IMR-90 (cell line): Measurements from ENCODE around the gene KRTAP19-8. TPM values are rescaled to one million over a fixed set of nuclear protein-coding genes. Genes with fewer than 3 reads are reported as not detected.

Experiments
- ATAC-seq: fragments of 200-7000 bp; cut with Tn5 transposase; 2 replicates; pipeline ENCODE4 v1.9.1; 2020; ENCODE audit warnings: low read depth, mild to moderate bottlenecking, moderate library complexity
- BruUV-seq: library from RNA; stranded (reverse); fragments of 400-500 nt; replicated peaks from 2 replicates; lab custom pipeline; 2021; lab: Mats Ljungman, UMichigan
- CTCF ChIA-PET: fragments of 300-600 bp; formaldehyde crosslinking; extraction: SDS; loops from one replicate; lab custom pipeline; 2021; ENCODE audit warnings: antibody characterized with exemption; lab: Yijun Ruan, JAX
- POLR2A ChIA-PET: fragments of 300-600 bp; sonication (Branson Sonifier 250); formaldehyde crosslinking; loops from one replicate; lab custom pipeline; 2022; ENCODE audit warnings: antibody characterized with exemption; ENCODE audit not compliant: unreplicated experiment; lab: Charles Lee
- DNase-seq: peaks from one replicate; pipeline ENCODE4 v3.0.0; 2013
- H2AFZ ChIP-seq: replicated peaks from 2 replicates; pipeline ENCODE3; 2013; ENCODE audit warnings: low read length, mild to moderate bottlenecking; ENCODE audit not compliant: poor library complexity
- H2AK5ac ChIP-seq: 2 replicates; pipeline ENCODE4 v1.6.1; 2013; ENCODE audit warnings: low read depth, low read length, inconsistent platforms
- H2AK9ac ChIP-seq: replicated peaks from 2 replicates; pipeline ENCODE3; 2013; ENCODE audit warnings: mild to moderate bottlenecking, low read depth, low read length, moderate library complexity; ENCODE audit not compliant: poor library complexity
- H2BK120ac ChIP-seq: 2 replicates; pipeline ENCODE4 v1.6.1; 2013; ENCODE audit warnings: low read depth, low read length, inconsistent platforms
- H2BK15ac ChIP-seq: 3 replicates; pipeline ENCODE4 v1.6.1; 2013; ENCODE audit warnings: low read depth, low read length, inconsistent platforms
- H2BK20ac ChIP-seq: 2 replicates; pipeline ENCODE4 v1.6.1; 2013; ENCODE audit warnings: low read depth, mild to moderate bottlenecking, inconsistent platforms, low read length, moderate library complexity
- H2BK5ac ChIP-seq: 2 replicates; pipeline ENCODE4 v1.6.1; 2013; ENCODE audit warnings: mild to moderate bottlenecking, low read depth, low read length, inconsistent platforms; ENCODE audit not compliant: poor library complexity, severe bottlenecking
- H3K14ac ChIP-seq: replicated peaks from 2 replicates; pipeline ENCODE4 v1.6.1; 2013; ENCODE audit warnings: low read depth, low read length, inconsistent platforms
- H3K18ac ChIP-seq: 2 replicates; pipeline ENCODE4 v1.6.1; 2013; ENCODE audit warnings: low read depth, low read length, control low read depth
- H3K23ac ChIP-seq: 2 replicates; pipeline ENCODE4 v1.6.1; 2013; ENCODE audit warnings: low read depth, low read length, inconsistent platforms
- H3K27ac ChIP-seq: 2 replicates; pipeline ENCODE4 v1.5.1; 2013; ENCODE audit warnings: mild to moderate bottlenecking, control low read depth, low read length; ENCODE audit not compliant: insufficient read depth
- H3K27me3 ChIP-seq: 2 replicates; pipeline ENCODE4 v1.6.1; 2013; ENCODE audit warnings: low read length; ENCODE audit not compliant: control insufficient read depth, insufficient read depth
- H3K36me3 ChIP-seq: 2 replicates; pipeline ENCODE4 v1.6.1; 2013; ENCODE audit warnings: low read length, mixed read lengths; ENCODE audit not compliant: control insufficient read depth, insufficient read depth
- H3K4ac ChIP-seq: 2 replicates; pipeline ENCODE4 v1.6.1; 2013; ENCODE audit warnings: low read depth, low read length, inconsistent platforms
- H3K4me1 ChIP-seq: 2 replicates; pipeline ENCODE4 v1.6.1; 2013; ENCODE audit warnings: low read length, mixed read lengths; ENCODE audit not compliant: control insufficient read depth, insufficient read depth
- H3K4me2 ChIP-seq: 2 replicates; pipeline ENCODE4 v1.6.1; 2013; ENCODE audit warnings: low read depth, mild to moderate bottlenecking, control low read depth, low read length, moderate library complexity
- H3K4me3 ChIP-seq: 2 replicates; pipeline ENCODE4 v1.5.1; 2013; ENCODE audit warnings: low read depth, mild to moderate bottlenecking, control low read depth, low read length, moderate library complexity; ENCODE audit not compliant: insufficient read depth
- H3K56ac ChIP-seq: 2 replicates; pipeline ENCODE4 v1.6.1; 2013; ENCODE audit warnings: low read length, inconsistent platforms; ENCODE audit not compliant: insufficient read depth; ENCODE audit errors: extremely low read depth
- H3K79me1 ChIP-seq, 2 experiments: 2 replicates each; pipeline ENCODE4 v1.6.1; 2013; ENCODE audit warnings: low read length in 2 of 2, inconsistent platforms in 1 of 2, low read depth in 1 of 2
- H3K9ac ChIP-seq: 2 replicates; pipeline ENCODE4 v1.6.1; 2013; ENCODE audit warnings: low read depth, low read length, control low read depth
- H3K9me1 ChIP-seq: 2 replicates; pipeline ENCODE4 v1.6.1; 2013; ENCODE audit warnings: low read length, inconsistent platforms; ENCODE audit not compliant: insufficient read depth
- H3K9me3 ChIP-seq: 2 replicates; pipeline ENCODE4 v1.6.1; 2013; ENCODE audit warnings: low read length; ENCODE audit not compliant: control insufficient read depth, insufficient read depth
- H4K20me1 ChIP-seq: 2 replicates; pipeline ENCODE4 v1.6.1; 2013; ENCODE audit warnings: low read length, inconsistent platforms; ENCODE audit not compliant: insufficient read depth
- H4K5ac ChIP-seq: 2 replicates; pipeline ENCODE4 v1.6.1; 2013; ENCODE audit warnings: mild to moderate bottlenecking, low read depth, low read length, control low read depth
- H4K8ac ChIP-seq, 2 experiments: 2 replicates each; pipeline ENCODE4 v1.6.1; 2013; ENCODE audit warnings: low read depth in 2 of 2, low read length in 2 of 2, control low read depth in 1 of 2, inconsistent platforms in 1 of 2
- H4K91ac ChIP-seq: 2 replicates; pipeline ENCODE4 v1.6.1; 2013; ENCODE audit warnings: low read depth, low read length, inconsistent platforms; ENCODE audit not compliant: insufficient read depth
- BHLHE40 ChIP-seq: fragments of 150-350 bp; IDR thresholded peaks from 2 replicates; pipeline ENCODE4 v1.6.1; 2016; ENCODE audit warnings: mild to moderate bottlenecking, low read depth, low read length
- CEBPB ChIP-seq: IDR thresholded peaks from 2 replicates; pipeline ENCODE4 v1.6.1; 2012; ENCODE audit warnings: low read depth, low read length, improper control_type of control experiment
- CHD1 ChIP-seq: IDR thresholded peaks from 2 replicates; pipeline ENCODE4 v1.6.1; 2012; ENCODE audit warnings: low read depth, low read length, improper control_type of control experiment
- CTCF ChIP-seq: conservative IDR thresholded peaks from 2 replicates; pipeline ENCODE4 v1.5.1; 2012; ENCODE audit warnings: mild to moderate bottlenecking, low read depth, low read length, improper control_type of control experiment
- ELK1 ChIP-seq: fragments of 150-350 bp; IDR thresholded peaks from 2 replicates; pipeline ENCODE4 v1.6.1; 2016; ENCODE audit warnings: low read depth, mild to moderate bottlenecking, low read length, moderate library complexity, borderline replicate concordance
- FOS ChIP-seq: fragments of 150-350 bp; IDR thresholded peaks from 2 replicates; pipeline ENCODE4 v1.6.1; 2016; ENCODE audit warnings: low read depth, low read length
- MAFK ChIP-seq: IDR thresholded peaks from 2 replicates; pipeline ENCODE4 v1.6.1; 2012; ENCODE audit warnings: low read depth, low read length, improper control_type of control experiment
- MAZ ChIP-seq: IDR thresholded peaks from 2 replicates; pipeline ENCODE4 v1.6.1; 2012; ENCODE audit warnings: low read depth, mild to moderate bottlenecking, low read length, improper control_type of control experiment, moderate library complexity, borderline replicate concordance
- MXI1 ChIP-seq: IDR thresholded peaks from 2 replicates; pipeline ENCODE4 v1.6.1; 2012; ENCODE audit warnings: low read depth, mild to moderate bottlenecking, low read length, moderate library complexity, borderline replicate concordance
- NFE2L2 ChIP-seq: fragments of 150-350 bp; IDR thresholded peaks from 2 replicates; pipeline ENCODE4 v1.6.1; 2016; ENCODE audit warnings: low read depth, mild to moderate bottlenecking, low read length
- POLR2A ChIP-seq: IDR thresholded peaks from 2 replicates; pipeline ENCODE4 v1.6.1; 2012; ENCODE audit warnings: mild to moderate bottlenecking, low read depth, low read length
- RAD21 ChIP-seq: IDR thresholded peaks from 2 replicates; pipeline ENCODE4 v1.6.1; 2012; ENCODE audit warnings: low read length, improper control_type of control experiment
- RFX5 ChIP-seq: IDR thresholded peaks from 2 replicates; pipeline ENCODE4 v1.8.0; 2012; ENCODE audit warnings: low read depth, mild to moderate bottlenecking, low read length, moderate library complexity
- SMC3 ChIP-seq: fragments of 150-350 bp; IDR thresholded peaks from 2 replicates; pipeline ENCODE4 v1.6.1; 2016; ENCODE audit warnings: low read depth, mild to moderate bottlenecking, antibody characterized with exemption, low read length, moderate library complexity
- USF2 ChIP-seq: fragments of 150-350 bp; IDR thresholded peaks from 2 replicates; pipeline ENCODE4 v1.6.1; 2017; ENCODE audit warnings: mild to moderate bottlenecking, antibody characterized with exemption, low read length, low read depth
- WGBS, 2 experiments: methylation state at CpG; one replicate each; pipeline versions ENCODE4 v1.1.5 to v1.1.7; 2013; ENCODE audit warnings: missing lambda C conversion rate in 2 of 2; ENCODE audit not compliant: insufficient read length in 1 of 2; ENCODE audit errors: extremely low coverage in 2 of 2; 5-methylcytosine and 5-hydroxymethylcytosine counted together
- dilution Hi-C: fragments of 300-500 bp; cut with HindIII; formaldehyde crosslinking; loops from one replicate; pipeline ENCODE4 v1.14.3; 2018; ENCODE audit warnings: low sequenced_read_pairs; ENCODE audit not compliant: unreplicated experiment
- in situ Hi-C: fragments of 300-500 bp; cut with MboI; formaldehyde crosslinking; loops from 3 replicates; pipeline ENCODE4 v1.14.3; 2019; ENCODE audit warnings: low sequenced_read_pairs, inconsistent platforms, mixed read lengths
- intact Hi-C: fragments of 100-400 bp; cut with micrococcal nuclease; formaldehyde crosslinking; loops from 2 replicates; pipeline ENCODE4 v1.10.0; 2022
- polyA plus RNA-seq, 3 experiments: library from polyadenylated mRNA; depleted of rRNA; stranded (reverse); fragments of >200 nt; gene quantifications; 2 replicates each; pipeline ENCODE4 v1.2.3, GENCODE V29; 2012; ENCODE audit warnings: low replicate concordance in 1 of 3
- total RNA-seq: library from RNA; depleted of rRNA; stranded (reverse); fragments of >200 nt; gene quantifications from 2 replicates; pipeline ENCODE4 v1.2.3, GENCODE V29; 2012

Gene KRTAP19-8
- total and polyA plus RNA-seq, 2 of the 4 experiments (the other 2 are of a cell fraction) = not detected

GRCh38 chr21:31030367-31031106 lies 7.7 kb downstream of the KRTAP19-8 start:
- in situ Hi-C loops (no loop called here), intact Hi-C loops (no loop called here), dilution Hi-C loops (no loop called here)
- H3K18ac ChIP-seq = no peak overlapping the region
- H3K27me3 ChIP-seq = no peaks in the 10 kb centered on the region
- H3K14ac ChIP-seq = no peak overlapping the region
- ChIA-PET CTCF (interaction anchor here (0.6 kb wide), 1 partner anchor 1126 kb away, joined by 3 read pairs; no protein-coding TSS in a partner anchor), POLR2A (interaction anchor here (0.6 kb wide), 1 partner anchor 928 kb away, joined by 4 read pairs; no protein-coding TSS in a partner anchor)
- WGBS, 2 experiments = 63% methylated on average over 2 of the region's 3 CpGs; no CpG with 5 or more reads in 1 of the 2 experiments
- H3K23ac ChIP-seq = no peak overlapping the region
- H3K4me2 ChIP-seq = no peak overlapping the region
- no peak overlapping the region for H2AK5ac ChIP-seq
- no peak overlapping the region for H3K56ac ChIP-seq
- H2AK9ac ChIP-seq = no peak overlapping the region
- DNase-seq (no peak), ATAC-seq (no peak)
- no peak overlapping the region for H3K9ac ChIP-seq
- no peaks in the 10 kb centered on the region for H3K36me3 ChIP-seq
- no peak overlapping the region for H2BK15ac ChIP-seq
- no peaks in the 10 kb centered on the region for H3K79me1 ChIP-seq
- no peak overlapping the region for H2AFZ ChIP-seq
- BruUV-seq = no TSS peak
- no peaks in the 10 kb centered on the region for H3K9me1 ChIP-seq
- H2BK5ac ChIP-seq = no peak overlapping the region
- no peak overlapping the region for H4K5ac ChIP-seq
- H3K4me3 ChIP-seq = no peak overlapping the region
- no peaks in the 10 kb centered on the region for H3K4me1 ChIP-seq
- no peak overlapping the region for H2BK20ac ChIP-seq
- no peak overlapping the region for H4K8ac ChIP-seq
- H3K4ac ChIP-seq = no peak overlapping the region
- no peak overlapping the region for H2BK120ac ChIP-seq
- 0 out of 2 replicates have a peak, but pooled peaks cover 2% of the 10 kb centered on the region for H3K9me3 ChIP-seq
- H4K20me1 ChIP-seq = no peaks in the 10 kb centered on the region
- no peak overlapping the region for H4K91ac ChIP-seq
- no peak overlapping the region for H3K27ac ChIP-seq
- TF ChIP-seq CEBPB (no peak), RFX5 (no peak), RAD21 (no peak), BHLHE40 (no peak), MAFK (no peak), FOS (no peak), NFE2L2 (no peak), MAZ (no peak), SMC3 (no peak), USF2 (no peak), CHD1 (no peak), CTCF (no peak), ELK1 (no peak), POLR2A (no peak), MXI1 (no peak)
